ENCODE measurements around the gene HSFX3. TPM values are rescaled to one million over a fixed set of nuclear protein-coding genes. Genes with fewer than 3 reads are reported as not detected.

Gene HSFX3
- total and polyA plus RNA-seq, 2 of the 8 experiments (the other 6 are each of a cell fraction or from before 2014, with no cell fraction given), result not detected

GRCh38 chrX:149570668-149571067 lies 20.9 kb upstream of the HSFX3 start (continued):
- TF ChIP-seq CHD7 (IDR thresholded peaks at IDR 0.05; ENCODE audit: insufficient replicate concordance, low read length) (no peak), EZH2 (IDR thresholded peaks at IDR 0.05; ENCODE audit: low read depth, low read length, severe bottlenecking) (no peak), ZNF274 (IDR thresholded peaks at IDR 0.05; ENCODE audit: borderline replicate concordance, extremely low read depth, low read length) (no peak), NANOG (IDR thresholded peaks at IDR 0.05; ENCODE audit: insufficient read depth, low read depth, low read length, poor library complexity, severe bottlenecking) (no peak)
